NCI-H748 (cell line): Measurements from ENCODE around the gene KDM7A.

Experiments used
- DNase-seq: peaks from one replicate; lab custom pipeline; 2025; ENCODE audit not compliant: unreplicated experiment; lab: John Stamatoyannopoulos, UW

The KDM7A gene

GRCh38 chr7:140085447-140085846 lies 91.3 kb downstream of the KDM7A start:
- DNase-seq = no peak

GRCh38 chr7:140084972-140085371 lies 91.8 kb downstream of the KDM7A start:
- DNase-seq = no peak

- DNase-seq = no peak
Measured at GRCh38 chr7:140084142-140084655, 92.6 kb downstream of the KDM7A start.

- no peak for DNase-seq
Measured at GRCh38 chr7:140082770-140083169, 94.0 kb downstream of the KDM7A start.

- DNase-seq = no peak
Measured at GRCh38 chr7:140081774-140082425, 94.9 kb downstream of the KDM7A start.

GRCh38 chr7:140080919-140081318 lies 95.9 kb downstream of the KDM7A start:
- DNase-seq = no peak

- no peak for DNase-seq
Measured at GRCh38 chr7:140079121-140079536, 97.7 kb downstream of the KDM7A start.

- no peak for DNase-seq
Measured at GRCh38 chr7:140078392-140078791, 98.4 kb downstream of the KDM7A start.

GRCh38 chr7:140074780-140075179 lies 102.0 kb downstream of the KDM7A start:
- no peak for DNase-seq

GRCh38 chr7:140070546-140070945 lies 106.2 kb downstream of the KDM7A start:
- no peak for DNase-seq

- no peak for DNase-seq
Measured at GRCh38 chr7:140069298-140069949, 107.4 kb downstream of the KDM7A start.

- no peak for DNase-seq
Measured at GRCh38 chr7:140068033-140068432, 108.8 kb downstream of the KDM7A start.

- DNase-seq = no peak
Measured at GRCh38 chr7:140067052-140067451, 109.7 kb downstream of the KDM7A start.

- DNase-seq = peak; percentile 86
Measured at GRCh38 chr7:140062528-140063299, 114.1 kb downstream of the KDM7A start, which contains the start of gene PARP12. PARP12 (minus strand) TSS chr7:140062951; CDS start chr7:140062847, 104 bp downstream.

GRCh38 chr7:140062118-140062527 lies 114.7 kb downstream of the KDM7A start:
- peak; percentile 80 for DNase-seq

- DNase-seq = no peak
Measured at GRCh38 chr7:140061607-140061930, 115.2 kb downstream of the KDM7A start.

- DNase-seq = peak; percentile 26
Measured at GRCh38 chr7:140060788-140061606, 115.8 kb downstream of the KDM7A start.

- no peak for DNase-seq
Measured at GRCh38 chr7:140060243-140060630, 116.5 kb downstream of the KDM7A start.

- DNase-seq = no peak
Measured at GRCh38 chr7:140059273-140060242, 117.2 kb downstream of the KDM7A start.

- DNase-seq = no peak
Measured at GRCh38 chr7:140058517-140058916, 118.3 kb downstream of the KDM7A start.
